Spleen (tissue), 11 donors: ENCODE measurements around the gene CMC1. TPM values are rescaled to one million over a fixed set of nuclear protein-coding genes. Genes with fewer than 3 reads are reported as not detected.

Source experiments
- DNase-seq: peaks from one replicate; pipeline ENCODE4 v3.0.0-alpha.2; 2020
- H3K27ac ChIP-seq, 8 donors: fragments of 200-600 bp; sonication (generic) in 7 of 8; 1 replicate in 4 of 8; 2 replicates in 4 of 8; pipeline versions ENCODE4 v1.5.0 to v1.8.0; 2016 to 2021; ENCODE audit warnings: inconsistent platforms in 4 of 8, mild to moderate bottlenecking in 4 of 8, moderate library complexity in 1 of 8
- H3K27me3 ChIP-seq, 7 donors: fragments of 200-600 bp; sonication (generic) in 6 of 7; replicated peaks in 1 of 7; 1 replicate in 4 of 7; 2 replicates in 3 of 7; pipeline versions ENCODE4 v1.5.0 to v1.8.0; 2016 to 2021; ENCODE audit warnings: inconsistent platforms in 3 of 7, mild to moderate bottlenecking in 1 of 7
- H3K36me3 ChIP-seq, 6 donors: fragments of 200-600 bp; sonication (generic) in 5 of 6; 1 replicate in 4 of 6; 2 replicates in 2 of 6; pipeline versions ENCODE4 v1.5.0 to v1.8.0; 2016 to 2021; ENCODE audit warnings: inconsistent platforms in 2 of 6
- H3K4me1 ChIP-seq, 6 donors: fragments of 200-600 bp; sonication (generic) in 5 of 6; 1 replicate in 3 of 6; 2 replicates in 3 of 6; pipeline versions ENCODE4 v1.5.0 to v1.8.0; 2016 to 2021; ENCODE audit warnings: inconsistent platforms in 3 of 6
- H3K4me3 ChIP-seq, 8 donors: fragments of 200-600 bp; sonication (generic) in 7 of 8; 1 replicate in 4 of 8; 2 replicates in 4 of 8; pipeline versions ENCODE4 v1.5.0 to v1.8.0; 2016 to 2021; ENCODE audit warnings: inconsistent platforms in 4 of 8, mild to moderate bottlenecking in 4 of 8, moderate library complexity in 2 of 8
- H3K9me3 ChIP-seq, 8 donors: fragments of 200-600 bp; sonication (generic) in 7 of 8; 1 replicate in 4 of 8; 2 replicates in 4 of 8; pipeline versions ENCODE4 v1.5.0 to v1.8.0; 2016 to 2021; ENCODE audit warnings: inconsistent platforms in 4 of 8
- POLR2A ChIP-seq, 3 donors: fragments of 450-650 bp; IDR thresholded peaks; one replicate each; pipeline ENCODE4 v1.5.1; 2017; ENCODE audit warnings: antibody characterized with exemption in 3 of 3, mild to moderate bottlenecking in 1 of 3
- POLR2AphosphoS5 ChIP-seq, 3 donors: sonication (generic); formaldehyde crosslinking; IDR thresholded peaks; one replicate each; pipeline ENCODE4 v1.5.1; 2017; ENCODE audit warnings: antibody characterized with exemption in 3 of 3
- WGBS, 5 donors: extraction: QIAGEN DNeasy Blood & Tissue Kit in 3 of 5; methylation state at CpG; one replicate each; pipeline versions ENCODE4 v1.1.5 to v1.1.7; 2013 to 2018; 5-methylcytosine and 5-hydroxymethylcytosine counted together
- intact Hi-C: fragments of 100-400 bp; cut with DNase I; formaldehyde crosslinking; loops from one replicate; pipeline ENCODE4 v1.15.0; 2023; ENCODE audit warnings: low total_unique reads
- polyA plus RNA-seq, 3 donors: library from polyadenylated mRNA; stranded (reverse); fragments of 200-250 nt; gene quantifications; one replicate each; pipeline ENCODE4 v1.2.1, GENCODE V29; 2013
- total RNA-seq, 7 donors: library from RNA; depleted of rRNA in 3 of 7; stranded (reverse); fragments of >200 nt in 3 of 7; fragmentation: NEBNext Ultra II Directional in 4 of 7; extraction: Animal tissue kit (Norgen Biotek cat#: 25700) in 4 of 7; gene quantifications; one replicate each; pipeline versions ENCODE4 v1.1.0 to v1.2.1, GENCODE V29; 2016 to 2021
- TF ChIP-seq, protein P1 (sequence below), 11 experiments: fragments of 200-600 bp in 7 of 11; fragments of 450-650 bp in 4 of 11; sonication (generic) in 4 of 11; IDR thresholded peaks in 8 of 11; conservative IDR thresholded peaks in 3 of 11; 1 replicate in 7 of 11; 2 replicates in 4 of 11; pipeline versions ENCODE4 v1.4.0 to v1.8.0; 2016 to 2021; ENCODE audit warnings: antibody characterized with exemption in 11 of 11, inconsistent platforms in 4 of 11, mild to moderate bottlenecking in 1 of 11
- donor health status: healthy with polysubstance abuse.
- donor health status: DM: no; HTN: no; CAD: no; lungs with moderate emphysema.
- donor health status: DM: no; HTN: no; CAD: no.
- donor health status: Bipolar disorder and iron deficiency.
- donor health status: healthy.
- donor health status: DM: no; HTN: no; CAD: no.
- donor health status: DM: yes; HTN: yes; CAD: no.

The CMC1 gene
- total and polyA plus RNA-seq, 10 donors: 32.8 to 59.5 (median 39.9) TPM

DNA sequence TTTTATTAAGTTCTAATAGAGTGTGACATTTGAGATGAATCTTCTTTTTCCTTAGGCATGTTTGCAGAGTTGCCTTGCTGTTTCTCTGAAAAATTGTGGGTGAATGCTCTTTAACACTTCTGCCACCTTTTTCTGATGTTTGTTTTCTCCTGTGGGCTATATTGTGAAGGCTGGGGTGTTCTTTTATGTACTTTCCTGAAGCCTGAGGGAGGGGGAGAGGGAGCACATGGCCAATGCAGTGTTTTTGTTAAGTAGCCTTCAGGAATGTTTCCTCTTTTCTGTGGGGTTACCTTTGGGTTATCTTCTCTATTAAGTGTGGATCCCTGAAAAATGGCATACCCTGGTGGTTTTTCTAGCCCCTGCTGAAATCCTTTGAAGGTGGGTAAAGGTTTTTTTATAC is 50.2 kb downstream of the CMC1 start:
- Histone ChIP-seq H3K36me3 (peaks cover 0 to 10% (median 2%) of the 10 kb centered on the region in 6 donors), H3K9me3 (peaks cover 0 to 8% (median 2%) of the 10 kb centered on the region in 8 donors), H3K27me3 (no peaks in the 10 kb centered on the region), H3K4me3 (peak overlapping the region in 4 of 8 donors; percentile 1 to 51 (median 9)), H3K4me1 (peaks cover 0 to 31% (median 17%) of the 10 kb centered on the region in 6 donors), H3K27ac (peak overlapping the region in 5 of 8 donors; percentile 29 to 61 (median 59))
- intact Hi-C loops: no loop called here
- no peak for TF ChIP-seq POLR2AphosphoS5 (IDR thresholded peaks at IDR 0.05)
- no peak for DNase-seq

DNA sequence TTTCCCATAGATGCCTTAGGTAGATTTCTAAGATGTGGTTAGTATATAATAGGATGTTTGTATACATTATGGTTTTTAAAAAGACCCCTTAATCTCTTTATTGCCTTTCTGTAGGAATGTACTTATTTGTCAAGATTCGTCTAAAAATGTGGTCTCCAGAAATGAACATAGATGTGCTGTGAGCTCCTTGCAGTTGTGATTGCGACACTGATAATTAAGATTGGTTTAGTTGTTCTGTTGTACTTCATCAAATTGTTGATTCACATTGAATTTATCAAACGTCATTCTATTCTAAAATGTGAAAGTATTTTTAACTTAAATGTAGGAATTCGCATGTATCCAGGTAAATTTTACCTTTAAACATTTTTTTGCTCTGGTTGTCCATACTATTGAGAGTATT is 51.2 kb downstream of the CMC1 start:
- Histone ChIP-seq H3K9me3 (peaks cover 0 to 8% (median 2%) of the 10 kb centered on the region in 8 donors), H3K27me3 (no peaks in the 10 kb centered on the region), H3K4me3 (peak overlapping the region in 2 of 8 donors; percentile 12 to 51), H3K36me3 (peaks cover 0 to 10% (median 2%) of the 10 kb centered on the region in 6 donors), H3K27ac (peak overlapping the region in 6 of 8 donors; percentile 16 to 61 (median 56)), H3K4me1 (peaks cover 0 to 29% (median 14%) of the 10 kb centered on the region in 6 donors)
- no peak for DNase-seq
- no peak for TF ChIP-seq POLR2AphosphoS5 (IDR thresholded peaks at IDR 0.05)
- no peak for TF ChIP-seq POLR2A (IDR thresholded peaks at IDR 0.05)
- TF ChIP-seq, protein P1, sequence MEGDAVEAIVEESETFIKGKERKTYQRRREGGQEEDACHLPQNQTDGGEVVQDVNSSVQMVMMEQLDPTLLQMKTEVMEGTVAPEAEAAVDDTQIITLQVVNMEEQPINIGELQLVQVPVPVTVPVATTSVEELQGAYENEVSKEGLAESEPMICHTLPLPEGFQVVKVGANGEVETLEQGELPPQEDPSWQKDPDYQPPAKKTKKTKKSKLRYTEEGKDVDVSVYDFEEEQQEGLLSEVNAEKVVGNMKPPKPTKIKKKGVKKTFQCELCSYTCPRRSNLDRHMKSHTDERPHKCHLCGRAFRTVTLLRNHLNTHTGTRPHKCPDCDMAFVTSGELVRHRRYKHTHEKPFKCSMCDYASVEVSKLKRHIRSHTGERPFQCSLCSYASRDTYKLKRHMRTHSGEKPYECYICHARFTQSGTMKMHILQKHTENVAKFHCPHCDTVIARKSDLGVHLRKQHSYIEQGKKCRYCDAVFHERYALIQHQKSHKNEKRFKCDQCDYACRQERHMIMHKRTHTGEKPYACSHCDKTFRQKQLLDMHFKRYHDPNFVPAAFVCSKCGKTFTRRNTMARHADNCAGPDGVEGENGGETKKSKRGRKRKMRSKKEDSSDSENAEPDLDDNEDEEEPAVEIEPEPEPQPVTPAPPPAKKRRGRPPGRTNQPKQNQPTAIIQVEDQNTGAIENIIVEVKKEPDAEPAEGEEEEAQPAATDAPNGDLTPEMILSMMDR (IDR thresholded peaks at IDR 0.05 in 8 of 11, conservative IDR thresholded peaks at IDR 0.05 in 3 of 11): no peak
- intact Hi-C loops: no loop called here
- 75 to 85% (median 82%) methylated on average over 4 of the region's 4 CpGs for WGBS, 5 donors

DNA sequence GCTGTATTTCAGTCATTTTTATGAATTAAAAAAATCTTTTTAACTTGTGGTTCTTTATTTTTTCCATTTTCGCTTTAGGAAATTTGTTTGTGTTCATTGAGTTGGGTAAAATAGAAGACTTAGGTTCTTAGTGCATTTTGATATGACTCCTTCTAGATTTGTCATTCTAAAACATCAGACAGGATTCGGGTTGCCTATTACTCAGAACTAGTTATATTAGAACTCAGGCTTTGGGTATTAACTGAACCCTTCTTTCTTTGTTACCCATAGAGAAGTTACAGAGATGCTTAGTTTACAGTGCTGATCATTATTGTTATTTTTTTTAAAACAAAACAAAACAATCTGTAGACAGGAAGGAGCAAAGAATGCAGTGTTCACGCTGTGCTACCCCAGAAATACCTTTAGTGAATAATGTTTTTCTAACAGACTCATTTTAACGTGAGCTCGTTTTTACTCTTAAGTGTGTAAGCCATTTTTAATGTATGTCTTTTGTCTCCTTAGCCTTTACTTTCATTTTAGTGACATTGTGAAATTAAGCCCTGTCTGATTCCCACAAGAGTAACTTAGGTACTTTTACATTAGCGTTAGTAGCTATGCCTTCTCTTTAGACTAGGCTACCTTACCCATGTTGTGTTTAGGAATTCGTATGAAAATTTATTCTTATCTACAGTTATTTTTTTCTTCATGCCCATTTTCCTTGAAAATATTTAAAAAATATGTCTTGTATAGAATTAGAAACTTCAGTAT is 53.4 kb downstream of the CMC1 start:
- peaks cover 0 to 10% (median 2%) of the 10 kb centered on the region in 6 donors for H3K36me3 ChIP-seq

DNA sequence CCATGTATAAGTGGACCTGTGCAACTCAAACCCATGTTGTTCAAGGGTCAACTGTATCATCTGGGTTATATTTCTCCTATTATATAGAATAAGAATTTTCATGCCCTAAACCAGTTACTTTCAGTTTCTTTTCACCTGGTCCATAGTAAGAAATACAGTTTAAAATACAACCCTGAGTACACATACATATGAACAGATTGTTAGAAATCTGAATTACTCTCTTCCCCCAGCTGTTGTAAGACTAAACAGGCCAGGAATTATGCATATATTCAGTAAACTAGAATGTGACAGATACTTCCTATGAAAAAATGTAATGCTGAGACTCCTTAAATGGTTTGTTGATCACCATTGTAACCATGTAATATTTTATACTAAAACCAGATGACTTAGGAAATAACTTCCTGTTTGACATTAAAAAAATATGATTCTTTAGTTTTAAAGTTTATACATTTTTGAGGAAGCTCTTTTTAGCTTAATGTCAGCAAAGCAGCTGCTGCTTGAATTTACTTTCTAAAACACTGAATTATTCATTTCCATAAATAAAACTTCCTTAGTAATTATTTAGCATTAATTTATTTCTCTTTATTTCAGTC is 54.6 kb downstream of the CMC1 start:
- Histone ChIP-seq H3K36me3 (peaks cover 0 to 3% (median 1%) of the 10 kb centered on the region in 6 donors), H3K9me3 (peaks cover 0 to 3% (median 0%) of the 10 kb centered on the region in 8 donors), H3K27ac (peak overlapping the region in 6 of 8 donors; percentile 22 to 70 (median 60)), H3K4me1 (peaks cover 0 to 29% (median 14%) of the 10 kb centered on the region in 6 donors), H3K4me3 (peak overlapping the region in 4 of 8 donors; percentile 20 to 51 (median 22)), H3K27me3 (no peaks in the 10 kb centered on the region)
- intact Hi-C loops: no loop called here
- TF ChIP-seq, protein P1 (IDR thresholded peaks at IDR 0.05 in 8 of 11, conservative IDR thresholded peaks at IDR 0.05 in 3 of 11): no peak
- no peak for TF ChIP-seq POLR2AphosphoS5 (IDR thresholded peaks at IDR 0.05)
- TF ChIP-seq POLR2A (IDR thresholded peaks at IDR 0.05): no peak
- DNase-seq: no peak

More for the DNA sequence above, 53.4 kb downstream of the CMC1 start:
- Histone ChIP-seq H3K4me1 (peaks cover 0 to 29% (median 14%) of the 10 kb centered on the region in 6 donors), H3K4me3 (peak overlapping the region in 3 of 8 donors; percentile 20 to 51 (median 23)), H3K27ac (peak overlapping the region in 7 of 8 donors; percentile 7 to 70 (median 59)), H3K9me3 (peaks cover 0 to 8% (median 2%) of the 10 kb centered on the region in 8 donors), H3K27me3 (no peaks in the 10 kb centered on the region)
- no peak for DNase-seq
- 75 to 82% (median 79%) methylated on average over 7 of the region's 7 CpGs for WGBS, 5 donors
- TF ChIP-seq POLR2AphosphoS5 (IDR thresholded peaks at IDR 0.05): no peak
- TF ChIP-seq, protein P1 (IDR thresholded peaks at IDR 0.05 in 8 of 11, conservative IDR thresholded peaks at IDR 0.05 in 3 of 11): no peak
- no peak for TF ChIP-seq POLR2A (IDR thresholded peaks at IDR 0.05)
- intact Hi-C loops: no loop called here
